HepG2 (cell line): ENCODE results near the gene TTC28. TPM values are rescaled to one million over a fixed set of nuclear protein-coding genes. Genes with fewer than 3 reads are reported as not detected.

Experiments used
- ATAC-seq: fragments of 200-7000 bp; cut with Tn5 transposase; 3 replicates; pipeline ENCODE4 v1.9.1; 2020; ENCODE audit warnings: mild to moderate bottlenecking, moderate library complexity
- BruUV-seq: library from RNA; stranded (reverse); fragments of 400-500 nt; replicated peaks from 2 replicates; lab custom pipeline; 2021; lab: Mats Ljungman, UMichigan
- CTCF ChIA-PET: fragments of 300-600 bp; formaldehyde crosslinking; extraction: SDS; loops from one replicate; lab custom pipeline; 2021; ENCODE audit warnings: low total read pairs, inconsistent platforms, low intra/inter-chr PET ratio; lab: Yijun Ruan, JAX
- POLR2A ChIA-PET: fragments of 350-600 bp; sonication (Branson Sonifier 250); formaldehyde crosslinking; loops from one replicate; lab custom pipeline; 2020; ENCODE audit warnings: antibody characterized with exemption, inconsistent platforms; lab: Yijun Ruan, JAX
- DNase-seq: peaks from one replicate; pipeline ENCODE4 v3.0.0-alpha.2; 2015; ENCODE audit warnings: low spot score
- FAIRE-seq: peaks from 3 replicates; lab custom pipeline; 2011; peaks lifted over from hg19 to GRCh38; lab: Jason Lieb, UNC
- H2AFZ ChIP-seq: one replicate; pipeline ENCODE4 v1.6.1; 2011; ENCODE audit warnings: low read length, inconsistent platforms
- H3K27ac ChIP-seq: fragments of 300-600 bp; 3 replicates; pipeline ENCODE4 v1.8.0; 2011; ENCODE audit warnings: mixed run types, mild to moderate bottlenecking, mixed read lengths, low read length, inconsistent platforms; ENCODE audit not compliant: insufficient read depth; ENCODE audit errors: extremely low read length
- H3K27me3 ChIP-seq, 2 experiments: fragments of 200-600 bp in 1 of 2; 2 replicates in 1 of 2; 3 replicates in 1 of 2; pipeline versions ENCODE4 v1.6.0 to v1.8.0; 2011; ENCODE audit warnings: low read length in 2 of 2, mild to moderate bottlenecking in 2 of 2, moderate library complexity in 2 of 2, inconsistent platforms in 1 of 2; ENCODE audit not compliant: insufficient read depth in 2 of 2, control insufficient read depth in 1 of 2
- H3K36me3 ChIP-seq, 2 experiments: fragments of 200-600 bp in 1 of 2; replicated peaks in 1 of 2; 2 replicates in 1 of 2; 3 replicates in 1 of 2; pipeline versions ENCODE4 v1.5.1 to v1.8.0; 2011; ENCODE audit warnings: low read length in 2 of 2, inconsistent platforms in 1 of 2; ENCODE audit not compliant: insufficient read depth in 2 of 2, control insufficient read depth in 1 of 2
- H3K4me1 ChIP-seq: 2 replicates; pipeline ENCODE4 v1.5.1; 2012; ENCODE audit warnings: low read length, inconsistent platforms; ENCODE audit not compliant: insufficient read depth
- H3K4me2 ChIP-seq: 2 replicates; pipeline ENCODE4 v1.6.0; 2011; ENCODE audit warnings: low read depth, low read length, inconsistent platforms
- H3K4me3 ChIP-seq, 3 experiments: fragments of 200-600 bp in 1 of 3; sonication (generic), shearing (Covaris generic) in 1 of 3; replicated peaks in 1 of 3; 2 replicates each; pipeline ENCODE4 v1.5.1; 2011 to 2016; ENCODE audit warnings: low read length in 3 of 3, inconsistent platforms in 2 of 3, low read depth in 2 of 3, mild to moderate bottlenecking in 2 of 3, control low read depth in 1 of 3, mixed read lengths in 1 of 3; ENCODE audit not compliant: insufficient read depth in 1 of 3
- H3K79me2 ChIP-seq: one replicate; pipeline ENCODE4 v1.6.1; 2011; ENCODE audit warnings: low read length, inconsistent platforms; ENCODE audit not compliant: insufficient read depth
- H3K9ac ChIP-seq: 2 replicates; pipeline ENCODE4 v1.6.0; 2011; ENCODE audit warnings: mild to moderate bottlenecking, low read depth, low read length, inconsistent platforms; ENCODE audit not compliant: insufficient read depth
- H3K9me3 ChIP-seq: 2 replicates; pipeline ENCODE4 v1.5.1; 2012; ENCODE audit warnings: mild to moderate bottlenecking, low read length
- H4K20me1 ChIP-seq: 2 replicates; pipeline ENCODE4 v1.6.0; 2011; ENCODE audit warnings: inconsistent platforms, mild to moderate bottlenecking, low read length, moderate library complexity; ENCODE audit not compliant: insufficient read depth
- HES4 ChIP-seq: sonication (generic); formaldehyde crosslinking; IDR thresholded peaks from 2 replicates; pipeline ENCODE4 v1.9.0; 2021; ENCODE audit warnings: mild to moderate bottlenecking, missing genetic modification reagents, borderline replicate concordance
- NKX3-1 ChIP-seq: sonication (generic); formaldehyde crosslinking; IDR thresholded peaks from 2 replicates; pipeline ENCODE4 v1.5.0; 2020; ENCODE audit warnings: missing genetic modification reagents
- SALL2 ChIP-seq: sonication (generic); formaldehyde crosslinking; IDR thresholded peaks from 2 replicates; pipeline ENCODE4 v1.8.1; 2023; ENCODE audit warnings: mild to moderate bottlenecking, missing genetic modification reagents, inconsistent platforms
- ZNF251 ChIP-seq: sonication (generic); formaldehyde crosslinking; IDR thresholded peaks from 2 replicates; pipeline ENCODE4 v1.9.0; 2021; ENCODE audit warnings: mild to moderate bottlenecking, missing genetic modification reagents
- ZNF326 ChIP-seq: sonication (generic); formaldehyde crosslinking; IDR thresholded peaks from 2 replicates; pipeline ENCODE4 v1.4.0; 2020; ENCODE audit warnings: missing genetic modification reagents, borderline replicate concordance
- ZNF350 ChIP-seq: sonication (generic); formaldehyde crosslinking; IDR thresholded peaks from 2 replicates; pipeline ENCODE4 v1.4.0; 2020; ENCODE audit warnings: mild to moderate bottlenecking, low read depth, missing genetic modification reagents, borderline replicate concordance
- ZNF430 ChIP-seq: sonication (generic); formaldehyde crosslinking; IDR thresholded peaks from 2 replicates; pipeline ENCODE4 v1.9.0; 2021; ENCODE audit warnings: mild to moderate bottlenecking, missing genetic modification reagents
- ZNF670 ChIP-seq: sonication (generic); formaldehyde crosslinking; IDR thresholded peaks from 2 replicates; pipeline ENCODE4 v1.8.0; 2022; ENCODE audit warnings: mild to moderate bottlenecking, missing genetic modification reagents, borderline replicate concordance
- WGBS: methylation state at CpG from one replicate; pipeline ENCODE4 v1.1.6; 2017; ENCODE audit warnings: low lambda C conversion rate; 5-methylcytosine and 5-hydroxymethylcytosine counted together
- in situ Hi-C: cut with HindIII; loops from 2 replicates; pipeline ENCODE4 v1.10.0; 2017; ENCODE audit warnings: low pct_unique_long_range_greater_than_20kb; ENCODE audit not compliant: extremely low pct_ligation_motif_present
- intact Hi-C: fragments of 100-400 bp; cut with micrococcal nuclease; formaldehyde crosslinking; loops from one replicate; pipeline ENCODE4 v1.10.0; 2022; ENCODE audit not compliant: unreplicated experiment
- polyA plus RNA-seq, 8 experiments: library from polyadenylated mRNA; depleted of rRNA in 3 of 8; stranded (reverse) in 7 of 8; unstranded in 1 of 8; fragments of >200 nt; fragmentation: Illumina TruSeq in 4 of 8; extraction: Trizol in 4 of 8; gene quantifications; 2 replicates each; pipeline versions ENCODE4 v1.2.1 to v1.2.3, GENCODE V29; 2011 to 2016; ENCODE audit warnings: low read depth in 4 of 8, missing spikeins in 1 of 8, mixed read lengths in 1 of 8; ENCODE audit not compliant: insufficient read depth in 1 of 8
- total RNA-seq, 5 experiments: library from RNA; depleted of rRNA; stranded (reverse); fragments of >200 nt; fragmentation: Illumina TruSeq; extraction: Trizol; gene quantifications; 2 replicates each; pipeline ENCODE4 v1.2.3, GENCODE V29; 2016; ENCODE audit warnings: low read depth in 1 of 5
- TF ChIP-seq, protein P1 (sequence below): sonication (generic); formaldehyde crosslinking; IDR thresholded peaks from 2 replicates; pipeline ENCODE4 v1.4.0; 2020; ENCODE audit warnings: missing genetic modification reagents, mild to moderate bottlenecking, borderline replicate concordance
- TF ChIP-seq, protein P2 (sequence below): sonication (generic); formaldehyde crosslinking; IDR thresholded peaks from 2 replicates; pipeline ENCODE4 v1.4.0; 2020; ENCODE audit warnings: missing genetic modification reagents
- TF ChIP-seq, protein P3 (sequence below): sonication (generic); formaldehyde crosslinking; IDR thresholded peaks from 2 replicates; pipeline ENCODE4 v1.8.0; 2022; ENCODE audit warnings: mild to moderate bottlenecking, missing genetic modification reagents; ENCODE audit not compliant: insufficient replicate concordance

The TTC28 gene
- total and polyA plus RNA-seq, 2 of the 13 experiments (the other 11 are each of a cell fraction or from before 2014, with no cell fraction given) = 4.2 to 13.1 TPM

DNA sequence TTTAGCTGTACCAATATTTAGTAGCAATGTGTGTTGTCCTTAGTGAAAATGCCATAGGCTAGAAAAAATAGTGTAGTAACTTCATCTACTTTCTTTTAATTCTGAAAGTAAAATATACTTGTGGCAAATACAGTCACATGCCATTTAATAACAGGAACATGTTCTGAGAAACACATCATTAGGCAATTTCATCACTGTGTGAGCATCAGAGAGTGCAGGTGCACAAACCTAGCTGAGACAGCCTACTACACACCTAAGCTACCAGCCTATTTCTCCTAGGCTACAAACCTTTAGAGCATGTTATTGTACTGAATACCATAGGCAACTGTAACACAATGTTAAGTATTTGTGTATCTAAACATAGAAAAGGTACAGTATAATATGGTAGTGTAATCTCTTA, 633.5 kb downstream of the TTC28 start:
- intact Hi-C loops (no loop called here), in situ Hi-C loops (no loop called here)
- H3K9ac ChIP-seq = no peak overlapping the region
- no peak overlapping the region for H3K27ac ChIP-seq
- peaks cover 7% of the 10 kb centered on the region for H3K4me1 ChIP-seq
- CTCF ChIA-PET = no interaction called here
- no peak for ATAC-seq
- no peaks in the 10 kb centered on the region for H3K36me3 ChIP-seq
- POLR2A ChIA-PET = no interaction called here
- no peaks in the 10 kb centered on the region for H3K9me3 ChIP-seq
- H3K27me3 ChIP-seq = no peaks in the 10 kb centered on the region
- no TSS peak for BruUV-seq
- no peak overlapping the region for H2AFZ ChIP-seq
- DNase-seq = no peak
- TF ChIP-seq ZNF430 (CRISPR knock-in tag) (no peak), SALL2 (no peak), ZNF326 (CRISPR knock-in tag) (no peak), ZNF251 (no peak)
- TF ChIP-seq, protein P1, sequence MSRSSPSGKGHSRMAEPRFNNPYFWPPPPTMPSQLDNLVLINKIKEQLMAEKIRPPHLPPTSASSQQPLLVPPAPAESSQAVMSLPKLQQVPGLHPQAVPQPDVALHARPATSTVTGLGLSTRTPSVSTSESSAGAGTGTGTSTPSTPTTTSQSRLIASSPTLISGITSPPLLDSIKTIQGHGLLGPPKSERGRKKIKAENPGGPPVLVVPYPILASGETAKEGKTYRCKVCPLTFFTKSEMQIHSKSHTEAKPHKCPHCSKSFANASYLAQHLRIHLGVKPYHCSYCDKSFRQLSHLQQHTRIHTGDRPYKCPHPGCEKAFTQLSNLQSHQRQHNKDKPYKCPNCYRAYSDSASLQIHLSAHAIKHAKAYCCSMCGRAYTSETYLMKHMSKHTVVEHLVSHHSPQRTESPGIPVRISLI (CRISPR knock-in tag) = no peak
- no peak overlapping the region for H3K4me3 ChIP-seq
- FAIRE-seq = no peak
- H3K79me2 ChIP-seq = no peaks in the 10 kb centered on the region
- H4K20me1 ChIP-seq = no peaks in the 10 kb centered on the region; the same call in 1 of the 2 replicates
- no peak overlapping the region for H3K4me2 ChIP-seq

DNA sequence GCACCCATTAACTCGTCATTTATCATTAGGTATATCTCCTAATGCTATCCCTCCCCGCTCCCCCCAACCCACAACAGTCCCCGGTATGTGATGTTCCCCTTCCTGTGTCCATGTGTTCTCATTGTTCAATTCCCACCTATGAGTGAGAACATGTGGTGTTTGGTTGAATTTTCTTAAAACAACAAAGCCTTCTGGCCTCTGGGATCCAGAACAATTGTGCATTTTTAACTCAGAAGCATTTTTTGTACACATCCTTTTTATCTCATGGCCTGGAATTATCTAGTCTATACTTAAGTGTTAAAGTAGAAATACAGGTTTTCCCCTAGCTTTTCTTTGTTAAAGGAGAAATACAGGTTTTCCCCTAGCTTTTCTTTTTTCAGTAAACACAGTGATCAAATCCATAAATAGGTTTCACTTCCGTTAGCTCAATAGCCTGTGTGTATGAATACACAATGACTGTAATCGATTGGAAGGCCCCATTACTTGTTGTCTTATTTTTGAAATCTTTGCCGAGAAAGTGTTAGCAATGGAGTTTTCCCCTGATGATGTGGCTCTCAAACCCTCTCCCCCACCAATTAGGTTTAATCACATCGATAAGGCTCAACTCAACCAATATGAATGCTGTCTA, 635.0 kb downstream of the TTC28 start:
- Histone ChIP-seq H3K4me1 (no peaks in the 10 kb centered on the region), H3K27me3 (no peaks in the 10 kb centered on the region), H4K20me1 (no peaks in the 10 kb centered on the region; the same call in 1 of the 2 replicates), H3K79me2 (no peaks in the 10 kb centered on the region), H3K9ac (no peak overlapping the region), H3K27ac (no peak overlapping the region), H3K9me3 (no peaks in the 10 kb centered on the region), H2AFZ (no peak overlapping the region), H3K4me2 (no peak overlapping the region), H3K36me3 (no peaks in the 10 kb centered on the region), H3K4me3 (no peak overlapping the region)
- intact Hi-C loops (no loop called here), in situ Hi-C loops (no loop called here)
- DNase-seq (no peak), ATAC-seq (no peak), FAIRE-seq (no peak)
- 94% methylated on average over 7 of the region's 7 CpGs for WGBS
- BruUV-seq = no TSS peak
- ChIA-PET POLR2A (no interaction called here), CTCF (no interaction called here)
- TF ChIP-seq NKX3-1 = no peak
- no peak for TF ChIP-seq ZNF350 (CRISPR knock-in tag)
- no peak for TF ChIP-seq ZNF670
- TF ChIP-seq, protein P2, sequence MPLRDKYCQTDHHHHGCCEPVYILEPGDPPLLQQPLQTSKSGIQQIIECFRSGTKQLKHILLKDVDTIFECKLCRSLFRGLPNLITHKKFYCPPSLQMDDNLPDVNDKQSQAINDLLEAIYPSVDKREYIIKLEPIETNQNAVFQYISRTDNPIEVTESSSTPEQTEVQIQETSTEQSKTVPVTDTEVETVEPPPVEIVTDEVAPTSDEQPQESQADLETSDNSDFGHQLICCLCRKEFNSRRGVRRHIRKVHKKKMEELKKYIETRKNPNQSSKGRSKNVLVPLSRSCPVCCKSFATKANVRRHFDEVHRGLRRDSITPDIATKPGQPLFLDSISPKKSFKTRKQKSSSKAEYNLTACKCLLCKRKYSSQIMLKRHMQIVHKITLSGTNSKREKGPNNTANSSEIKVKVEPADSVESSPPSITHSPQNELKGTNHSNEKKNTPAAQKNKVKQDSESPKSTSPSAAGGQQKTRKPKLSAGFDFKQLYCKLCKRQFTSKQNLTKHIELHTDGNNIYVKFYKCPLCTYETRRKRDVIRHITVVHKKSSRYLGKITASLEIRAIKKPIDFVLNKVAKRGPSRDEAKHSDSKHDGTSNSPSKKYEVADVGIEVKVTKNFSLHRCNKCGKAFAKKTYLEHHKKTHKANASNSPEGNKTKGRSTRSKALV (CRISPR knock-in tag) = no peak
- TF ChIP-seq, protein P3, sequence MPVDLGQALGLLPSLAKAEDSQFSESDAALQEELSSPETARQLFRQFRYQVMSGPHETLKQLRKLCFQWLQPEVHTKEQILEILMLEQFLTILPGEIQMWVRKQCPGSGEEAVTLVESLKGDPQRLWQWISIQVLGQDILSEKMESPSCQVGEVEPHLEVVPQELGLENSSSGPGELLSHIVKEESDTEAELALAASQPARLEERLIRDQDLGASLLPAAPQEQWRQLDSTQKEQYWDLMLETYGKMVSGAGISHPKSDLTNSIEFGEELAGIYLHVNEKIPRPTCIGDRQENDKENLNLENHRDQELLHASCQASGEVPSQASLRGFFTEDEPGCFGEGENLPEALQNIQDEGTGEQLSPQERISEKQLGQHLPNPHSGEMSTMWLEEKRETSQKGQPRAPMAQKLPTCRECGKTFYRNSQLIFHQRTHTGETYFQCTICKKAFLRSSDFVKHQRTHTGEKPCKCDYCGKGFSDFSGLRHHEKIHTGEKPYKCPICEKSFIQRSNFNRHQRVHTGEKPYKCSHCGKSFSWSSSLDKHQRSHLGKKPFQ (CRISPR knock-in tag) = no peak
- no peak for TF ChIP-seq HES4 (CRISPR knock-in tag)
